Subcutaneous abdominal adipose tissue (tissue), 5 donors: ENCODE data around the gene ELMOD3.
A peak's percentile ranks its signal among the peaks of the same experiment; 100 is the strongest.

Experiments
- H3K27ac ChIP-seq: one replicate; pipeline ENCODE4 v1.7.0; 2013; ENCODE audit warnings: low read depth, mild to moderate bottlenecking, inconsistent platforms, low read length, moderate library complexity
- H3K27me3 ChIP-seq, 5 donors: one replicate each; pipeline ENCODE4 v1.7.0; 2013; ENCODE audit warnings: low read length in 5 of 5, inconsistent platforms in 1 of 5; ENCODE audit not compliant: control insufficient read depth in 5 of 5, insufficient read depth in 4 of 5
- H3K36me3 ChIP-seq, 5 donors: one replicate each; pipeline ENCODE4 v1.7.0; 2013; ENCODE audit warnings: low read length in 5 of 5; ENCODE audit not compliant: control insufficient read depth in 5 of 5, insufficient read depth in 5 of 5
- H3K4me1 ChIP-seq, 5 donors: one replicate each; pipeline ENCODE4 v1.7.0; 2013; ENCODE audit warnings: low read length in 5 of 5, mild to moderate bottlenecking in 3 of 5, moderate library complexity in 1 of 5; ENCODE audit not compliant: control insufficient read depth in 5 of 5, insufficient read depth in 5 of 5
- H3K4me3 ChIP-seq, 5 donors: one replicate each; pipeline ENCODE4 v1.7.0; 2013; ENCODE audit warnings: low read length in 5 of 5, low read depth in 1 of 5
- H3K9ac ChIP-seq, 5 donors: one replicate each; pipeline ENCODE4 v1.7.0; 2013; ENCODE audit warnings: low read length in 5 of 5, mild to moderate bottlenecking in 4 of 5, moderate library complexity in 3 of 5
- H3K9me3 ChIP-seq, 5 donors: one replicate each; pipeline ENCODE4 v1.7.0; 2013; ENCODE audit warnings: low read length in 5 of 5; ENCODE audit not compliant: control insufficient read depth in 5 of 5
- donor health status: healthy.
- donor health status: healthy.
- donor health status: healthy.
- donor health status: healthy.
- donor health status: healthy.

Gene ELMOD3

DNA sequence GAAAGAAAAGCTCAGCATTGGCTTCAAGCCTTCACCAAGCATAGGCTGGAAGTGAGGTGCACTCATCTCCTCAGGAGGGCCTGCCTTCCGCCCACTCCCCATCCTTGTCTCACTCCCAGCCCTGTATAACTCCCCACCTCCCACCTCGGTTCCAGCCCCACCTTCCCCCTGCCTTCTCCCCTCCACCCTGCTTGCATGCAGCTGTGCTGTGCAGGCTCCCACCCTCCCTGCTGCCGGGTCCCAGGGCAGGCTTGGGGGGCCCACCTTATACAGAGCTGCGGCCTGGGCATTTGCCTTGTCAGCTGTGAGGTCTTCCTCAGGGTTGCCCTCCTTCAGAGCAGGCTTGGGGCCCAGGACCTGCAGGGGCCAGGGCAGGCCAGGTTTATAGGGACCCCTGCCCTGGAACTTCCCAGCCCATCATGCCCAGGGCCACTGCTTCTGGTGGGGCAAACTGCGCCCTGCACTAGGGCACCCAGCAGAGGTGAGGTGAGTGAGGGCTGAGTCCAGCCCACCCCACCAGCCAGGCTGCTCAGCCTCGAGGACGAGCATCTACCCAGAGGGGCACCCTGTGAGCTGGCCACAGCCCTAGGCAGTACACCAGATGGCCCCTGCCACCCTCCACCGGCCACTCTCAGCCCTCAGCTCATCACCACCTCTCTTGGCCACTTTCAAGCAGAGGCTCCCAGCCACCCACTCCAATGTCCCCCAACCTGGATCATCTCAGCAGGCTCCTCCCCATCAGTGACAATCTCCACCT lies 44.0 kb downstream of the ELMOD3 start:
- peaks cover 0 to 56% (median 35%) of the 10 kb centered on the region in 5 donors for H3K4me1 ChIP-seq
- H3K9ac ChIP-seq, result no peak overlapping the region
- H3K27me3 ChIP-seq, result no peaks in the 10 kb centered on the region
- no peak overlapping the region for H3K4me3 ChIP-seq
- H3K9me3 ChIP-seq, result no peaks in the 10 kb centered on the region
- H3K27ac ChIP-seq, result no peak overlapping the region
- H3K36me3 ChIP-seq, result peaks cover 0 to 36% (median 18%) of the 10 kb centered on the region in 5 donors

DNA sequence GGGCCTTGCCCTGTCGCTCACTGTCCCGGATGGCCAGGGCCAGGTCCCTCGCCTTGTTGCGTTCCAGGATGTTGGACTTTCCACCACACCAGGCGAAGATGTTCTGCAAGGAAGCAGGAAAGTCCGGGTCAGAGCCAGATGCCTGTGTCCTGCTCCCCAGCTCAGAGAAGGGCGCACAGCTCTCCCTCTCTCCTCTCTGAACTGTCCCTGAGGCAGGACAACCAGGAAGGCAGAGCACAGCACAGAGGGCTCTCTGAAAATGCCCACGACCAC lies 44.5 kb downstream of the ELMOD3 start:
- Histone ChIP-seq H3K4me1 (peaks cover 0 to 50% (median 30%) of the 10 kb centered on the region in 5 donors), H3K9ac (no peak overlapping the region), H3K9me3 (no peaks in the 10 kb centered on the region), H3K4me3 (no peak overlapping the region), H3K36me3 (peaks cover 0 to 33% (median 18%) of the 10 kb centered on the region in 5 donors), H3K27ac (no peak overlapping the region), H3K27me3 (no peaks in the 10 kb centered on the region)

GRCh38 chr2:85400023-85400422 lies 45.5 kb downstream of the ELMOD3 start:
- Histone ChIP-seq H3K27ac (no peak overlapping the region), H3K9ac (no peak overlapping the region), H3K4me3 (no peak overlapping the region), H3K36me3 (peaks cover 0 to 28% (median 16%) of the 10 kb centered on the region in 5 donors), H3K4me1 (peaks cover 0 to 44% (median 22%) of the 10 kb centered on the region in 5 donors), H3K9me3 (no peaks in the 10 kb centered on the region), H3K27me3 (no peaks in the 10 kb centered on the region)

GRCh38 chr2:85400541-85401463 lies 46.2 kb downstream of the ELMOD3 start:
- peaks cover 0 to 23% (median 11%) of the 10 kb centered on the region in 5 donors for H3K36me3 ChIP-seq
- H3K27me3 ChIP-seq, result no peaks in the 10 kb centered on the region
- H3K27ac ChIP-seq, result no peak overlapping the region
- H3K4me1 ChIP-seq, result peaks cover 4 to 44% (median 26%) of the 10 kb centered on the region in 5 donors
- no peaks in the 10 kb centered on the region for H3K9me3 ChIP-seq
- no peak overlapping the region for H3K9ac ChIP-seq
- no peak overlapping the region for H3K4me3 ChIP-seq

- no peak overlapping the region for H3K4me3 ChIP-seq
- peaks cover 4 to 41% (median 25%) of the 10 kb centered on the region in 5 donors for H3K4me1 ChIP-seq
- H3K27me3 ChIP-seq, result no peaks in the 10 kb centered on the region
- no peak overlapping the region for H3K27ac ChIP-seq
- H3K36me3 ChIP-seq, result peaks cover 0 to 23% (median 11%) of the 10 kb centered on the region in 5 donors
- H3K9ac ChIP-seq, result no peak overlapping the region
- no peaks in the 10 kb centered on the region for H3K9me3 ChIP-seq
Measured at GRCh38 chr2:85401464-85401805, 46.9 kb downstream of the ELMOD3 start.

DNA sequence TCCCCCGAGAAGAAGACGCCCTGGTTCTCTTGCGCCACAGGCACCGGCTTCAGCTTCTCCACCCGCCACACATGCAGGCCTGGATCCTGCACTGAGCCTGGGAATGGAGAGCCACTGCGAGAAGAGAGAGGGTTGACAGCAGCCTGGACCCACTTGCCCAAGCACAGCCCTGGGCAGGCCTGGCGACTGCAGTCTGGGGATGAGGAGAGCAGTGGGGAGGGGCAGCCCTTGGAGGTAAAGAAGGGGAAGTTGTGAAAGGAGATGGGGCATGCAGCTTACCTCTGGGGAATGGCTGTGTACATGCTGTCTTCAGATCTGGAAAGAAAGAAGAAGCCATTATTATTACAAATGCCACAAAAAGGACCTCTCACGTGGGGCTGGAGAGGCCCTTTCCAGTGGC lies 47.3 kb downstream of the ELMOD3 start:
- Histone ChIP-seq H3K9ac (no peak overlapping the region), H3K36me3 (peaks cover 0 to 23% (median 11%) of the 10 kb centered on the region in 5 donors), H3K27me3 (no peaks in the 10 kb centered on the region), H3K9me3 (no peaks in the 10 kb centered on the region), H3K4me1 (peaks cover 4 to 37% (median 24%) of the 10 kb centered on the region in 5 donors), H3K27ac (no peak overlapping the region), H3K4me3 (no peak overlapping the region)

- Histone ChIP-seq H3K27me3 (no peaks in the 10 kb centered on the region), H3K9ac (peak overlapping the region in 1 of 5 donors; percentile 17), H3K4me1 (peaks cover 9 to 56% (median 43%) of the 10 kb centered on the region in 5 donors), H3K36me3 (peaks cover 0 to 7% (median 0%) of the 10 kb centered on the region in 5 donors), H3K27ac (peak overlapping the region; percentile 72), H3K9me3 (no peaks in the 10 kb centered on the region), H3K4me3 (peak overlapping the region in 2 of 5 donors; percentile 12 to 15)
Measured at GRCh38 chr2:85405201-85406059, 50.9 kb downstream of the ELMOD3 start.

- Histone ChIP-seq H3K27me3 (no peaks in the 10 kb centered on the region), H3K9me3 (no peaks in the 10 kb centered on the region), H3K4me1 (peaks cover 9 to 65% (median 58%) of the 10 kb centered on the region in 5 donors), H3K27ac (no peak within 1 kb of the TSS), H3K36me3 (no peaks in the 10 kb centered on the region), H3K9ac (peak within 1 kb of the TSS in 3 of 5 donors; percentile 28 to 45 (median 41)), H3K4me3 (peak within 1 kb of the TSS in 2 of 5 donors; percentile 37 to 40)
Measured at GRCh38 chr2:85409845-85410583, 55.4 kb downstream of the ELMOD3 start, which contains the start of gene CAPG. CAPG (minus strand) TSS chr2:85410366; CDS start chr2:85402145, 8,221 bp downstream.
